NCI-H2029 treated with DMSO at 0.1 percent for 48 hours (cell line): ENCODE results near the gene SLC22A23.
"Not testable (repeated sequence)": the region's sequence is repeated elsewhere in the genome, so short reads cannot be mapped to it uniquely, and the experiment has no call there.

Experiments
- DNase-seq: peaks from one replicate; lab custom pipeline; 2025; lab: John Stamatoyannopoulos, UW

The SLC22A23 gene

DNA sequence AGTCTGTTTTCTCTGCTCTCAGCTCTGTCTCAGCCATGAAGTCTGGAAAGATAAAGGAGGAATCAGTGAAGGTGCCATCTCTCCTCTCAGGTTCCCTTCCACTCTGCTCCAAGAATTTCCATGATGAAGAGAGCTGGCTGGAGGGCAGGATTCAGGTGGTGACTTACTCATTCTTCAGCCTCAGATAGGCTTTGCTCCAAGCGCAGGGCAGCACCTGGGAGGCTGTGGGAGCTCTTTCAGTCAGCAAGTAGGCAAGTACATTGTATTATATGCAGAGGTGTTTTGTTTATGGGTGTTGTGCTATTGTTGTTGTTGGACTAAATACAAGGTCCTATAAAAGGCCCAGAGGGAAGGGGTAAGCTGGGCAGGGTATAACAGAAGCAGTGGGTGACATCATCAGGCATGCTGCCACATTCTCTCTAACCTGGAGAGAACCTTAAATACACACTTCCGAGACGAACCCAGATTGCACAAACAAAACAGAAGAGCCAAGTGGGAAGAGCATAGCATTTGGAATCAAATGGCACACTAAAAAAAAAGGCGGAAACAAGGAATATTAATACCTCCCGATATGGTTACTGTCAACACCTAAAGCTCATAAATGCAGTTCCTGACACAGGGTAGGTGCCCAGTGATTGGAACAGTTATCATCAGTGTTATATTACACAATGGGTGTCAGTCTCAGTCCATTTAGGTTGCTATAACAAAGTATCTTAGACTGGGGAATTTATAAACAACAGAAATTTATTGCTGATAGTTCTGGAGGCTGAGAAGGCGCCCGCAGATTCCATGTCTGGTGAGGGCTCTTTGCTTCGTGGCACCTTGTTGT, 212.6 kb downstream of the SLC22A23 start:
- peak; percentile 100 for DNase-seq

DNA sequence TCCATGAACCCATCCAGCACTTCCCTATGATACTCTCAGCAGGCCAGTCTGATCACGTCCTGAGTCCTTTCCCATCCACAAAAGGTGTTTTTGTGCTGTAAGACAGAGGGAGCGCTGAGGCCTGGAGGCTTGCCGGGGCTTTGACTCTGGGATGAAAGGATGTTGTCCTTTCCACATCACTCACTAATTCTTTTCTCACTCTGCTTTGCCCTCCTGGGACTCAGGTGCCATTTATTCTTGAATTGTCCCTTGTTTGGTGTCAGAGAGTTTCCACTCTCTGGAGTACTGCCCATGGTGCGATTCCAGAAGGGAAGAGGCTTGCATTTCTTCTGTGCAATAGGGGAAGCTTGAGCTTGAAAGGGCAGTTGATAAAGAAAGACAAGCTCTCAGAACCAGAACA, 214.1 kb downstream of the SLC22A23 start:
- DNase-seq: no peak

DNA sequence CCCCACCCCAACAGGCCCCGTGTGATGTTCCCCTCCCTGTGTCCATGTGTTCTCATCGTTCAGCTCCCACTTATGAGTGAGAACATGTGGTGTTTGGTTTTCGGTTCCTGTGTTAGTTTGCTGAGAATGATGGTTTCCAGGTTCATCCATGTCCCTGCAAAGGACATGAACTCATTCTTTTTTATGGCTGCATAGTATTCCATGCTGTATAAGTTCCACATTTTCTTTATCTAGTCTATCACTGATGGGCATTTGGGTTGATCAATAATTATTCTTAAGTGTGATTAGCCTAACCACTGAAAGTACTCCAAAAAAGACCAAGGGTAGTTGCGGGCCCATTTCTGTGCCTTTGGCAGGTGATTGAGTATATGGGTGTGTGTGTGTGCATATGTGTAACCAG, 215.1 kb downstream of the SLC22A23 start:
- not testable (repeated sequence) for DNase-seq

DNA sequence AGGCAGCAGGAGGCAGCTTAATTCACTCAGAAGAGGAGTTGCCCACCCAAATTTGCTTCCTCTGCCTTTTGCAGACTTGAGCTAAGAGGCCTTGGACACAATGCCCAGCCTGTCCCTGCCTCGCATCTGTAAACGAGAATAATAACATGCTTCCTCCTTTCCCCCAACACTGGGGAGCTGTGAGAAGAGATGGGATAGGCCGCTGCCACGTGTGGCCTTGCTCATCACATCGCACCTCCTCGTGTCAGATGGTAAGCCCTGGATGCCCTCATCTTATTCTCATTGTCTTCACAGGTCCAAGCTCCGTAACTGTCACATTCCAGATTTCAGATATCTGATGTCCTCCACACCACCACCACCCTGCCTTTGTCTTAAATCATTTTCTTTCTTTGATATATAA, 216.3 kb downstream of the SLC22A23 start:
- DNase-seq: no peak

DNA sequence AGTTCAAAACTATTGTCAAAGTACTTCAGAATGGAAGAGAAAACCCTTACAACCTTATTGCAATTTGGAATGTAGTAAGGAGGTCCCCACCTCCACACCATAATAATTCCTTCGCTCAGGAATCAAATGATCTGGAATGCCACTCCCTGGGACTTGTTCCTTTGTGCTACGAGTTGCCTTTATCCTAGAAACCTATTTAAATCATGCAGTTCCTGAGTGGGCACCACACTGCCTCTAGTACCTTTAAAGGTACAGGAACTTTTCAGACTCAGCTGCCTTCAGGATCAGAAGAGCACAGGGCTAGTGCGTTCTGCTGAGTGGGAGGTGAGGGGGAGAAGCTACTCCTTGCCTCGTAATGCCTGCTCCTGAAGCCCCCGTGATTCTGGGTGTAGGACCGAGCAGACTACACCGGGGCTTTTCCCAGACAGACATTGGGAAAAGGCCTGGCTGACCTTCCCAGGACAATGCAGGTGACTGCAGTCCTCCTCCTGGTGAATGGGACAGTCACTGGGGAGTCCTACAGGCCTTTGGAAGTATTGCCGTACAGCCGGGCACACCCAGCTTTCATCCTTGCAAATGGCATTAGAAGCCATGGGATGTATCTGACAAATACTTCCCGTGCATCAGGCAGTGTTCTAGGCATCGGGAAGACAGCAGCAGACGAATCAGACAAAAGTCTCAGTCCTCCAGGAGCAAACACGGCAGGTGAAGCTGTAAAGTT, 217.6 kb downstream of the SLC22A23 start:
- DNase-seq: no peak

DNA sequence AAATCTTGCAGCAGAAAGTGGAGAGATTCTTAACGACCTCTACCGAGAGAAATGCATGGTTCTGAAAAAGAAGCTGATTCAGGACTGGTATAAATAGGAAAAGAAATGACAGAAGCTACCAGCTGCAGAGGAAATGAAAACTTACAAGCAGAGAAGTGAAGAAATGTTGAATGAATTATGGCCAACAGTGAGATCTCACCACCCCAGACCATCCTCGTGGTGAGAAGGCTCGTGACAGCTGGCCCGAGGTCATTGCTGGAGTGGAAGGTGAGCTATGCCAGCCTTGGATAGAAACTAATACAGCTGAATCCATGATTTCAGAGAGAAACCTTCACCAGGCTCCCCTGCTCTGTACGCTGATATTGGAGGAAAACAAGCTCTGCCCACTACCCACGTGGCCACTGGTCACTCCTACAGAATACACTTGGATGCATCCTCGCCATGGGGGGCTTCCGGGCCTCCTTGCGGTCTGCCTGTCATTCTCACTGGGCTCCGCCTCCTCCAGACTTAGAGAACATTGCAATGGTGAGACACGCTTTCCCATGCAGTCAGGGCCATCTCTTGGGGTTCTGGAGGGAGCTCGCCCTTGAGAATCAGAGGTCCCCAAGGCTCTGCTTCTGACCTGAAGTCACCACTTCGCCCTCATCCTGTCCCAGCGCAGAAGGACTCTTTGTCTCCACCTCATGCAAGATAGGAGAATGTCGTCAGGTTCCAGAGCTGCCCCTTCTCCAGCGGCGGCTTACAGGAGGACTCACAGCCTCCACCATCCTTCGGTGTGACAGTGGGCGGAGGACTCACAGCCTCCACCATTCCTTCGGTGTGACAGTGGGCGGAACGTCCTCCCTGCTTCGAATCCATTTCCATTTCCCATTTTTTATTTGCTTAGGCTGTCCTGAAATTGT, 218.8 kb downstream of the SLC22A23 start:
- DNase-seq: no peak

DNA sequence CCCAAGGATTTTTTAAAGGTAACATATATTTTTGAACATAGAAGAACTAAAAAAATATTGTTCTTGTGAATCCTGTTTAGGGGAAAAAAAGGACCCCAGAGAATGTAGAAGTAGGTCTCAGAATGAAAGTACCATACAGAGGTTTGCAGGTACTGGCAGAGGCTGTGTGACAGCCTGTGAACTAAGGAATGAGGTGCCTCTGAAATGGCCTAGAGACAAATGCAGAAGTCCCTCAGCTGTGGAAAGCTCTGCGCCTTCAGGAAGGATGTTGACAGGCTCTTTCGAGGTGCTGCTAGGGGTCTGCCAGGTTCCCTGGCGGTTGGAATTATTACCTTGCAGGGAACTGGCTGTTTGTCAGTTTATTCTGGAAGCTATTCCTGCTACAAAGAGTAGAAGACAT, 220.8 kb downstream of the SLC22A23 start:
- no peak for DNase-seq

DNA sequence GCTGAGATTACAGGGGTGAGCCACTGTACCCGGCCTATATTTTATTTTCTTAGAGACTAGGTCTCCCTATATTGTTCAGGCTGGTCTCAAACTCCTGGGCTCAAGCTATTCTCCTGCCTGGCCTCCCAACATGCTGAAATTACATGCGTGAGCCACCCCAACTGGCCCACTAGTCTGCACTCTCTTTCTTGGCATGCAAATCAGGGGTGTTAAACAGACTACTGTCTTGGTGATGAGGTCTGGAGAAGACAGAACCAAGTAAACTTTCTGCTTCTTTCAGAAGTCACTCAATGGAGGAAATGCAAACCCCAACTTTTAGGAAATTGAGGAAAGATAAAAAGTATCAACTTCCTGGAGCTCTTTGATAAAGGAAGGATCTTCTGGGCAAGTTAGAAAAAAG, 221.4 kb downstream of the SLC22A23 start:
- no peak for DNase-seq

DNA sequence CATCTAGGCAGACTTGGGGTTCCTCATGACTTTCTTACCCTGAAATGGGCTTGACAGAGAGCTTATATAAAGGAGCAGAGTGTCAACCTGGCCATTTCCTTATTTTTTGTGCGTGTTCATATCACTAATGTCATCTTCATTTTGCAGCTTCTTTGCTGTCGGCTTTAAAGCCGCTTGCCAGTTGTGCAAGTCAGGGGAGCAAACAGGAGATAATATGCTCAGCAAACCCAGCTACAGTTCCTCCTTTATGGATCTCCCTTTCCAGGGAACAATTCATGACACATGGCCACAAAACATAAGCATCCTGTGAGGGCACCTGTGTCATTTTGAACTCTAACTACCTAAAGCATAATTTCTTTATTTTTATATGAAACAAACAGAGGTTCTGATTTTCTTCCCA, 222.9 kb downstream of the SLC22A23 start:
- DNase-seq: no peak

DNA sequence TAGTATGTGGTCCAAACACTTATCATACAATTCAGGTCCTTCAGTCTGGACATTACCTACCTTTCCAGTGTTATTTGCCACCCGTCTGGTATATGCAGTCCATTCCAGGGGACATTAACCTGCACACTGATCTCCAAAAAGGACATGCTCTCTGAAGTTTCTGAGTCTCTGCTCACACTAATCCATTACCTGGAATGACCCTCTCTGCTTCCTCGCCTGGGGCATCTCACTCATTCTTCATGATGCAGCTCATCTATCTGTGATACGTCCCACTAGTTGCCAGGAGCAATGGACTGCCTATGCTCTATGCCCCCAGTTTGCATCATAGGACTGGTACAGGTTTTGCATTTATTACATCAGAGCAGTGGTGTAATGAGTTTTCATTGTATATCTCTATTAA, 223.5 kb downstream of the SLC22A23 start:
- no peak for DNase-seq

DNA sequence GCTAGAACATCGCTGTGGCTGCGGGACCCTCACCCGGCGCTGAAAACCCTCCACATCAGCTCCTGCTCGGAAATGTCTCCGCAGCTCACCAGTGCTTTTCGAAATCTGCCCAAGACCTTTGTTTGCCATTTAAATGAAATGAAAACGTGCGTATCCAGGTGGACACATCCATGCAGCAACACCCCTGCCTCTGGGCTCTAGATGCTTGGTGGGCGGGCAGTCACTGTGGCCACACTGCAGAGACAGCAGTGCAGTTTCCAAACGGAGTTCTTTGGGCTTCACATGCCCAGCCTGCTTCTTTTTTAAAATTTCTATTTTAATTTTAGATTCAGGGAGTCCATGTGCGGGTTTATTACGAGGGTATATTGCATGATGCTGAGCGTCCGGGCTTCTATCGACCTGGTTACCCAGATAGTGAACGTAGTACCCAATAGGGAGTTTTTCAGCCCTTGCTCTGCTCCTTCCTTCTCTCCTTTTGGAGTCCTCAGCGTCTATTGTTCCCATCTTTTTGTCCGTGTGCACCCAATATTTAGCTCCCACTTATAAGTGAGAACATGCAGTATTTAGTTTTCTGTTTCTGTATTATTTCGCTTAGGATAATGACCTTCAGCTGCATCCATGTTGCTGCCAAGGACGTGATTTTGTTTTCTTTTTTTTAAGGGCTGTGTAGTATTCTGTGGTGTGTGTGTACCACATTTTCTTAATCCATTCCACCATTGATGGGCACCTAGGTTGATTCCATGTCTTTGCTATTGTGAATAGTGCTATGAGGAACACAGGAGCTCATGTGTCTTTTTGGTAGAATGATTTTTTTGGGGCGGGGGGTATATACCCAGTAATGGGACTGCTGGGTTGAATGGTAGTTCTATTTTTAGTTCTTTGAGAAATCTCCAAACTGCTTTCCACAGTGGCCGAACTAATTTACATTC, 224.6 kb downstream of the SLC22A23 start:
- DNase-seq: peak; percentile 50

DNA sequence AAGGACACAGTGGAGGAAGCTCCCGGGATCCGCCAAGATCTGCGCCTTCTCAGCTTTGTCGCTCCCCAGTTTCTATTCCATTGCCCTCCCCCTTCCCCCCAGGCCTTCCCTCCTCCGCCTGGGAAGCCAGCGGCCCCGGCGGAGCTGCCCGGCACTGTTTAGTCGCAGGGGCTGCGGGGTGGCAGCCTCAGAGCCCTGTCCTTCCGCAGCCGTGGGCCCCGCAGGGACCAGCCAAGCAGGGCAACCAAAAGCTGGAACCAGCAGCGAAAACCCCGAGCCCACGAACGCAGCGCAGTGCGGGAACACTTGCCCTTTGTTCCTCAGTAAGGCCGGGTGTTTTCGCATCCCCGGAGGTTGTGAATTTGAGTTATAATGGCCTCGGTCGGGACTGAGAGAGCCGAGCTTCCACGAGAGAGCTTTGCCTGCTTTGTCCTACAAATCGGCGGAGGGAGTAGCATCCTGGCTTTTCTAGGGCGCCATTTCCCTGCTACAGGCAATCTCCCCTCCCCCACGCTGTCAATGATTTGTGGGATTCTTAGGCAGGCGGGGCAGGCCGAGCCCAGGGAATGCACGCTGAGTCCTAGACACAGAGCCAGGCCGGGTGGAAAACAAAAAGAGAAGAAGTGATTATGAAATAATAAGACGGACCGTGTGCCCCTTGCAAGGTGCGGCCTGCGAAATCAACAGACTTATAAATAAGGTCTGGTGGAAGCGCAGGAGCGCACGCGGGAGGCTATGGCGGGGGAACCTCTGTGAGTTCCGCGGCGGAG, 225.4 kb downstream of the SLC22A23 start:
- DNase-seq: peak; percentile 98

DNA sequence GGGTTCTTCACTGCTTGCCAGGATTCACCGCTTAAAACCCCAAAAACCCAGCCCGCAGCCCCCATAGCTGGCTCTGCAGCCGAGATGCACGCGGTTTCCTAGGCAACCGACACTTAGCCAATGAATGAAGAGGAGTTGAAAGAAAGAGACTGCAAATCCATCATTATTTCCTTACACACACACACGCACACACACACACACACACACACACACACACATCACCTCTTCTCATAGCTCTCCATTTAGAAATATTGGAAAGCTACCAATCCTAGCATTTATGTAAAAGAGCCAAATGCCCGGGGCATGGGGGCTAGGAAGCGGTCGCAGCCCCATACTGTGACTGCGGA, 226.0 kb downstream of the SLC22A23 start:
- peak; percentile 90 for DNase-seq

DNA sequence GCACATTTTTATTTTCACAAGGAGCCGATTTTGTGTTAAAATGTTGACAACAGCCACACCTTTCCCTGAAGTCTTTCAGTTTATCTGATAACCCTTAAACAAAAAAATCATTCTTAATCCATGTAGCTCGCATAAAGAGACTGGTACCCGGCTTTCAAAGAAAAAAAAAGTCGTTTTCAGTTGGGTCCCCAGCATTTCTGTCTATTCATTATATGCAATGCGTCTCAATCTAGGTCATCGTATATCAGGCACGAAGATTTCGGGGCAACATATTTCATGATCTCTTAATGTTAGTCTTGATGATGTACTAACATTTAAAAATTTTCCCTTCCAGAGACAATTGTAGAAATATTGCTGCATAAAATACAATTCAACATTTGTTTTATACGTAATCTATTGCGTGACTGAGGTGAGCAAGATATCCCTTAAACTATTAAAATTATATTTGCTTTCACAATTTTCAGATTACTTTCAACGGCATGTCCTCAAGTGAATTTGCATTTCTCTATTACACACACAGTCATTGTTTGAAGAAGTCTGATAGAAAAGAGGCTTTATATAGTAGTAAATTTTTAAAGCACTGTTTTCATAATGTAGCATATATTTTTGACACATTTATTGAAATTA, 226.5 kb downstream of the SLC22A23 start:
- DNase-seq: no peak

DNA sequence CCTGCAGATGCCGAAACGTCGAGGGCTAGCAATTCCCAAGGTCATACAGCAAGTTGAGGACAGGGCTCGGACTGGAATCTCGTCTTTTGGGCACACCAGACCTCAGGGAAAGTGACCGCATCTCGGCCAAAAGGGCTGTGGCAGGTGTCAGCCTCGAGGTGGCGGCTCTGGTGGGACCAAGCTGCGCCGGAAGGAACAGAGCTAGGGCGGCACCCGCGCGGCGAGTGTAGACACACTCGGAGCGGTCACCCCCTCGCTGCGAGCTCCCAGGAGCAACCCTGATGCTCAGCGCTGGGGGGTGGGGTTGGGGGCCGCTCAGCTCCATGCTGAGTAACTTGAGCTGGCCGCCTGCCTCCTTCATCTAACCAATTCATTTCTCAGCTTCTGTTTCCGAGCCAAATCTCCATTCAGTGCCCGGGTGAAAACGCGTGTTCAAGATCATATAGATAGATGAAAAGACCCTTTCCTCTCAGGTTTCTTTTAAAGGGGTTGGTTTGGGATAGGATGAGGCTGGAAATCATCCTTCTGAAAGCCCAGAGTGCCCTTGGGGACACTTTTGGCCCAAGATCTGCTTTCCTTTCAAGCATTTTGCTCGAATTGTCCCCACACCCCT, 227.2 kb downstream of the SLC22A23 start:
- peak; percentile 79 for DNase-seq

DNA sequence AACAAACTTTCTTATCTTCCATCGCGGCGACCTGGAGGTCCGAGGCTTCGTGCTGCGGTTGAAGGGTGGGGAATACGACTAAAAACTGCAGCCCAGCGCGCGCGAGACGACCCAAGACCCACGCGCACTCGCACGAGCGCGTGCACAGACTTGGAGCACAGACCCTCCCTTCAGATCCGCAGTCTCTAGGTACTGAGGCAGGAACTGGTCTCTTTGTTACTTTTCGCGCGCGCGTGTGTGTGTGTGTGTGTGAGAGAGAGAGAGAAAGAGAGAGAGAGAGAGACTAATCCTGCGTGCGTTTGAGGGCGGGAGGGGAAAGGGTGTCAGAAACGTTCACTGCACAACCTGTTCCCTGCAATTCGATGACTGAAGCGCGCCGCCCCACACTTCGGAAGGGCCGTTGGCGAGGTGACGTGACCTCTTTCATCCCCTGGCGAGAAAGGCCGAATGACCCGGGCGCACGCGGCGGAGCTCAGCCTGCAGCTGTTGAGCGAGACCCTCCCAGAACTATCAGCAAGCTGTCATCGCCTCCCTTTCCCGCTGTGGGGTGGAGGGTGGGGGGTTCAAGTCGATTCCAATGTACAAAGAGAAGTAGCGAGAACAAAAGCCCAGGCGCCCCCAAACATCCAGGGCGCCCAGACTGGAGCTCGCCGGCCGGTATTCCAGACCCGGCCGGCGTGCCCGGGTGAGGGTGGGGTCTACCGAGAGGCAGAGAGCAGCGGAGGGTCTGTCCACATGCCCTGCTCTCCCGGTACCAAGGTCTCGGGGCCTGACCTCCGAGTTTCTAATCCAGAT, 227.9 kb downstream of the SLC22A23 start:
- DNase-seq: peak; percentile 69

DNA sequence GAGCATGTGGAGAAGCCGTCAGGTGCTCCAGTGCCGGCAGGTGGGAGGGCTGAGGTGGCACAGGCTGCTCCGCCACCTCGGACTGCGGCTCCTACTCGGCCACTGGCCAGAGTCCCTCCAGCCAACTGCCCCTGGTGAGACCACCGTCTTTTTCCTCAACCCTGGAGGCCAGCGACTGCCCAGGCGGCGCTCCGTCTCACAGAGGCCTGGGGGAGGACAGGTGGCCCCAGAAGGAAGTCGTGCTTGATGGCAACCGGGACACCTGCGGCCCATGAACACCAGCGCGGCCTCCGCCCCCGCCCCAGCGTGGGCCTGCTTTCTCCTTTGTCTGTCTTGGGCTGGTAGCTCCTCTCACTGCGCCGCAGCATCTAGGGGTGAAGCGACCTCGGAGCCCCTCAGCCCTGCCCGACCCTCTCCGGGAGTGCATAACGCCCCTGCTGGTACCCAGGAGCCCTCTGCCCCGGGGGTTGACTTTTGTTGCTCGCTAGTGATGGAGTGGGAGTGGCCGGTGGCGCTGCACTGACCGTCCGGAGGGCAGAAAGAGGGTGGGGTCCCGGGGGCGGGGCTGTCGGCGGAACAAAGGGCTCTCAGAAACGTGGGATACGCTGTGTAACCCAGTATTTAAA, 228.7 kb downstream of the SLC22A23 start:
- DNase-seq: peak; percentile 94

DNA sequence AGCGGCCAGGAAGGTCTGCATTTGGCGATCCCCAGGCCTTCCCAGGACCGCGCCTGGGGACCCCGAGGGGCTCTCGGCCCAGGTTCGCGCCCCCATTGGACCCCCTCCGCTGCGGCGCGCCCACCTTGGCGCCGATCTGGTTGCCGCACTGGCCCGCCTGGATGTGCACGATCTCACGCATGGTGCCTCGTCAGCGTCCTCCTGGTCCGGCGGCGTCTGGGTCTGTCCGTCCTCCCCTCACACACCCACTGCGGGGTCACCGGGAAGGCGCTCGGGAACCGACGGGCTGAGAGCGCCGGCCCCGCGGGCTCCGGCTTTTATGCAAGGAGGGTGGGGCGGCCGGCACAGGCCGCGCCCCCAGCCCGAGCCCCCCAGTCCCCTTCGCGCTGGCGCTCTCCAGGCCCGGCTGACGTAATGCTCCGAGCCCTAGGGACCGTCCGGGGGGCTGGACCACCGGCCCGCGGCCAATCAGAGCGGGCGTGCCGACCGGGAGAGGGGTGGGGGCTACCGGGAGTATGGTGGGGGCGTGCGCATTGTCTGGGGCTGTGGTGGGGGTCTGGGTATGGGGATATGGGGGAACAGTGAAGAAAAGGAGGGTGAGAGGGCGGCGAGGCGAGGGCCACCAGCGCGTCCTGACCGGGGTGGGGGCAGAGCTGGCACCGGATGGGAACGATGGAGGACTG, 229.3 kb downstream of the SLC22A23 start, which contains the start of gene TUBB2B:
TUBB2B (minus strand) TSS at position 291 of the 683 bp plus-strand sequence; CDS start at position 181, 110 bp downstream.
- DNase-seq: peak; percentile 94
